Measurements from ENCODE around the gene ARSG. TPM values are rescaled to one million over a fixed set of nuclear protein-coding genes. Genes with fewer than 3 reads are reported as not detected.
A peak's percentile ranks its signal among the peaks of the same experiment; 100 is the strongest.

ARSG gene
- total RNA-seq, 2 donors from 2014 or later = 3.1 to 3.6 TPM

DNA sequence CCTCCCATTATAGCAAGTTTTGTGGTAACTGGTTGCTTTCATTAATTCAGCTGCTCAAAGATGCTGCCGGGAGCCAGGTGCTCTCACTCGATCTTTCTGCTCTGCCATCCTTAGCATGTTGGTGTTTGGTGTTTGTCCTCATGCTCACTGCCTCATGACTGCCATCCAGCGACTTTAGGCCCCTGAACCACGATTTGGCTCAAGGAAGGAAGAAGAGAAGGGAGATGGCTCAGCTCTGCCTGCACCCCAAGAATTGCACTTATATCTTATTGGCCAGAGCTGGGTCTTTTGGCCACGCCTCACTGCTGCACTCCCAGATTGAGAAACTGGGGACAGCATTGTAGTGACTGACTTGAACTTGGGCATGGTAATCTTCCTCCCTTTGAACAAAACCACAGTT is 52.7 kb downstream of the ARSG start:
- H3K36me3 ChIP-seq = no peaks in the 10 kb centered on the region
- no peaks in the 10 kb centered on the region for H3K4me1 ChIP-seq
- no peak for DNase-seq (ENCODE audit: low spot score)
- no peak overlapping the region for H3K4me3 ChIP-seq
- no peaks in the 10 kb centered on the region for H3K27me3 ChIP-seq
- no peak for TF ChIP-seq CTCF (IDR thresholded peaks at IDR 0.05)
- no peak overlapping the region for H3K27ac ChIP-seq
- H3K9me3 ChIP-seq = no peaks in the 10 kb centered on the region

- DNase-seq (ENCODE audit: low spot score) = no peak
- no peak overlapping the region for H3K27ac ChIP-seq
- no peak for TF ChIP-seq CTCF (IDR thresholded peaks at IDR 0.05)
- H3K4me3 ChIP-seq = no peak overlapping the region
- H3K4me1 ChIP-seq = no peaks in the 10 kb centered on the region
- no peaks in the 10 kb centered on the region for H3K27me3 ChIP-seq
- H3K9me3 ChIP-seq = no peaks in the 10 kb centered on the region
- no peaks in the 10 kb centered on the region for H3K36me3 ChIP-seq
Observed at GRCh38 chr17:68344701-68345136, 53.4 kb downstream of the ARSG start.

DNA sequence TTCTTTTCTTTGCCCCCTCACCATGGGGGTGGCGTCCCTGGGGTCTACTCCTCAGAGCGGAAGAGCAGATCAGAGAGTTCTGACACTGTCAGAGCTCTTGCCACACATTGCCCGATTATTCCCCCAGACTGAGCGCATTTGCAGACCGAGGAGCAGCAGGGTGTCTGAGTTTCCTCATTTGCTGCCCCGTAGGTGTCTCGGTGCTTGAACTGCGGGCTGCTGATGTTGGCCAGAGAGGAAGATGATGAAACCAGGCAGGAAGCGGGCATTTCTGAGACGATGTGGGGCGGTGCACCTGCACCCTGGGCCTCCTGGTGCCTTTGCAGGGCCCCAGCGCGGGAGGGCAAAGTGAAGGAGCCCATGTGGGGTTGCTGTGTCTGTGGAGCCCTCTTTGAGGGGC is 55.2 kb downstream of the ARSG start:
- no peak for TF ChIP-seq CTCF (IDR thresholded peaks at IDR 0.05)
- H3K4me1 ChIP-seq = no peaks in the 10 kb centered on the region
- H3K9me3 ChIP-seq = no peaks in the 10 kb centered on the region
- H3K27ac ChIP-seq = no peak overlapping the region
- no peak for DNase-seq (ENCODE audit: low spot score)
- no peaks in the 10 kb centered on the region for H3K36me3 ChIP-seq
- no peaks in the 10 kb centered on the region for H3K27me3 ChIP-seq
- H3K4me3 ChIP-seq = no peak overlapping the region

DNA sequence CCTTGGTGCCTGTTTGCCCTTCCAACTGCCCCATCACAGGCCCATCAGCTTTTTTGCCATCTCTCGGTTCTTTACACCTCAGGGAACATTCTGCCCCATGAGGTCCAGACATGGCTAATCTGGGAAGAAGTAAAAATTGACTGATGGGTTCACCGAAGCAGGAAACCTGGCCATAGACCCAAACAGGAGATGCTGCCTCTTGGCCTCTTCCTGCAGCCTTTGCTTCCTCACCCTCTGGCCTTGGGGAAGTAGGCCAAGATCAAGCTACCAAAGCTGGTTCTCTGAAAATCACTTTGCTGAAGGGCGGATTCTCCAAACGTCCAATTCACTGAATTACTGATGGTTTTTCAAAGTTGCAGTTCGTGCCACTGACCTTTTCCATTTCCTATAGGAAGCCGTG is 56.1 kb downstream of the ARSG start:
- Histone ChIP-seq H3K4me3 (no peak overlapping the region), H3K9me3 (no peaks in the 10 kb centered on the region), H3K4me1 (no peaks in the 10 kb centered on the region), H3K27me3 (no peaks in the 10 kb centered on the region), H3K36me3 (no peaks in the 10 kb centered on the region), H3K27ac (no peak overlapping the region)
- DNase-seq (ENCODE audit: low spot score) = no peak
- TF ChIP-seq CTCF (IDR thresholded peaks at IDR 0.05) = no peak

GRCh38 chr17:68349157-68349556 is 57.9 kb downstream of the ARSG start:
- Histone ChIP-seq H3K27me3 (no peaks in the 10 kb centered on the region), H3K4me1 (no peaks in the 10 kb centered on the region), H3K9me3 (no peaks in the 10 kb centered on the region), H3K4me3 (no peak overlapping the region), H3K27ac (no peak overlapping the region), H3K36me3 (no peaks in the 10 kb centered on the region)
- TF ChIP-seq CTCF (IDR thresholded peaks at IDR 0.05) = no peak
- DNase-seq (ENCODE audit: low spot score) = no peak

DNA sequence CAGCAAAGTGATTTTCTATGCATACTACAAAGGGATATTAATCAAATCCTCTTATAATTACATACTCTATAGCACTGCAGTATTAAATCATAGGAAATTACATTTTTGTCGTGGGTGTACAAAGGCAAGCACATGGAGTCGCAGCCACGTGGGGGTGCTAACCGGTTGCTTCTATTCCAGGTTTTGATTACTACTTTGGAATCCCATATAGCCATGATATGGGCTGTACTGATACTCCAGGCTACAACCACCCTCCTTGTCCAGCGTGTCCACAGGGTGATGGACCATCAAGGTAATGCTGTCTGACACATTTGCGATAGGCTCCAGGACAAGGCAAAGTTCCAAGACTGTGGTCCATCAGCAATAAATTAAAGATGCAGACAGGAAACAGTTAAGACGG is 60.1 kb downstream of the ARSG start:
- Histone ChIP-seq H3K9me3 (no peaks in the 10 kb centered on the region), H3K27ac (no peak overlapping the region), H3K4me3 (no peak overlapping the region), H3K4me1 (no peaks in the 10 kb centered on the region), H3K27me3 (no peaks in the 10 kb centered on the region), H3K36me3 (no peaks in the 10 kb centered on the region)
- TF ChIP-seq CTCF (IDR thresholded peaks at IDR 0.05) = peak in 1 of 2 donors; percentile 42
- peak; percentile 60 for DNase-seq (ENCODE audit: low spot score)
